HG03095 (cell line): ENCODE results near the gene SIGLEC7.
"Not testable (repeated sequence)": the region's sequence is repeated elsewhere in the genome, so short reads cannot be mapped to it uniquely, and the experiment has no call there.

ENCODE experiments used
- ATAC-seq: cut with Tn5 transposase; IDR thresholded peaks from one replicate; pipeline ENCODE4 v1.9.1; 2021; ENCODE audit warnings: moderate library complexity; ENCODE audit not compliant: unreplicated experiment

The SIGLEC7 gene

DNA sequence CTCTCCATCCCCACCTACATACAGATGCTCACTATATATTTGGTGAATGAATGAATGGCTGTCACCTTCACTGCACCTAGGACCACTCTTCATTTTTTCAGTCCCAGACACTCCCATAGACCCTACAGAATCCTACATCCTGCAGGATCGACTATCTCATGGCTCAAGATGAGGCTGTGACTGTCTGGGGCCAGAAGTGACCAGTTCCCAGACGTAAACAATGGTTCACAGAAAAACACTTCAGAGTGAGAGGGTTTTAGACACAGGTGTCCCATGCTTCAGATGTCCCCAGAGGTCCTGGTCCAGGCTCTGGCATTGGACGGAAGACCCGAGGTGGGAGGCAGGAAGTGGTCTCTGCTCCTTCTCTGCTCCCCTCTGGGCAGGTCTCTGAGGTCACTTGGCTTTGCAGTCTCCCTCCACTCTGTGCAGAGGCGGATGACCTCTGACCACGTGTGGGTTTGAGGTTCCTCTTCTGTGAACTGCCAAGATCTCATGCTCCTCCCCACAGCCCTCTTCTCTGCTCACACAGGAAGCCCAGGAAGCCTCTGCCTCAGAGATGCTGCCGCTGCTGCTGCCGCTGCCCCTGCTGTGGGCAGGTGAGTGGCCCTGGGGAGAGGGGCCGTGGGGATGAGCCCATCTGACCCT, 24.9 kb downstream of the SIGLEC7 start:
- ATAC-seq: no peak

DNA sequence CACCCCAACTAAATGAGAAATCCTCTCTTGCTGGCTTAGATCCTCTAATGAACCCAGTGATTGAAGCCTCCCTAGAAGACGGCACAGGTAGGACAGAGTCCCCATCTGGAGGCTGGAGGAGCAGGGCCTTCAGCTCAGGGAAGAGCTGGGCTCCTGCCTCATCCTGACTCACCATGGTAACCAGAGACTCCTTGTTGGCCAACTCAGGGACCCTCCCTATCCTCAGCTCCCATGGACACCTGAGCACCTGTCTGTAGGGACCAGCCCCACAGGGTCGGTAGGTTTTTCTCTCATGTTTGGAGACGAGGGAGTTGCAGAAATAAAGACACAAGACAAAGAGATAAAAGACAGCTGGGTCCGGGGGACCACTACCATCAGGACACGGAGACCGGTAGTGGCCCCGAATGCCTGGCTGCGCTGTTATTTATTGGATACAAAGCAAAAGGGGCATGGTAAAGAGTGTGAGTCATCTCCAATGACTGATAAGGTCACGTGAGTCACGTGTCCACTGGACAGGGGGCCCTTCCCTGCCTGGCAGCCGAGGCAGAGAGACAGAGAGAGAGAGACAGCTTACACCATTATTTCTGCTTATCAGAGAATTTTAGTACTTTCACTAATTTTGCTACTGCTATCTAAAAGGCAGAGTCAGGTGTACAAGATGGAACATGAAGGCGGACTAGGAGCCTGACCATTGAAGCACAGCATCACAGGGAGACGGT, 26.6 kb downstream of the SIGLEC7 start:
- ATAC-seq: no peak

DNA sequence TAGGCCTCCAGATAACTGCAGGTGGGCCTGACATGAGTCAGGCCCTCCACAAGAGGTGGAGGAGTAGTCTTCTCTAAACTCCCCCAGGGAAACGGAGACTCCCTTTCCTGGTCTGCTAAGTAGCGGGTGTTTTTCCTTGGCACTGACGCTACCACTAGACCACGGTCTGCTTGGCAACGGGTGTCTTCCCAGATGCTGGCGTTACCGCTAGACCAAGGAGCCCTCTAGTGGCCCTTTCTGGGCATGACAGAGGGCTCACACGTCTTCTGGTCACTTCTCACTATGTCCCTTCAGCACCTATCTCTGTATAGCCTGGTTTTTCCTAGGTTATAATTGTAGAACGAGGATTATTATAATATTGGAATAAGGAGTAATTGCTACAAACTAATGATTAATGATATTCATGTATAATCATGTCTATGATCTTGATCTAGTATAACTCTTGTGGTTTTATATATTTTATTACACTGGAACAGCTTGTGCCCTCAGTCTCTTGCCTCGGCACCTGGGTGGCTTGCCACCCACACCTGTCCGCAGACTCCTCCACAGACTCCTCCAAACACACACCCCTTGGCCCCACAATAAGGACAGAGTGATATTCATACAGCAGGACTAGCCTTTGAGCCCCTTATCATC, 27.3 kb downstream of the SIGLEC7 start:
- not testable (repeated sequence) for ATAC-seq

DNA sequence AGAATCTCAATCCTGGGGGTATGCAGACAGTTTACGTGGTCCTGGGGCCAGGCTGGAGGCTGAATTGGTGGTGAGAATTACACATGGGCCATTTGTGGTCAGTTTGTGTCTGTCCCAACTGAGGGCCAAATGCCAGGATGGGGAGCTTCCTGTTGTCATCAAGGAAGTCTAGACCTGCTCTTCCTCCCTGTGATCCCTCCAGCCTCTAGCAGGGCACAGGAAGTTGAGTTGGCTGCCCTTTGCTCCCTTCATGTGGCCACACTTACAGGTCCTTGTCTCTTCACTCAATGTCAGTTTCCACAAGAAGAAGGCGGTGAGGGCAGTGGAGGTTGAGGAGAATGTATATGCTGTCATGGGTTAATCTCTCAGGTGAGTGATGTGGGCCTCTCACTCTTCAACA, 30.1 kb downstream of the SIGLEC7 start:
- no peak for ATAC-seq

DNA sequence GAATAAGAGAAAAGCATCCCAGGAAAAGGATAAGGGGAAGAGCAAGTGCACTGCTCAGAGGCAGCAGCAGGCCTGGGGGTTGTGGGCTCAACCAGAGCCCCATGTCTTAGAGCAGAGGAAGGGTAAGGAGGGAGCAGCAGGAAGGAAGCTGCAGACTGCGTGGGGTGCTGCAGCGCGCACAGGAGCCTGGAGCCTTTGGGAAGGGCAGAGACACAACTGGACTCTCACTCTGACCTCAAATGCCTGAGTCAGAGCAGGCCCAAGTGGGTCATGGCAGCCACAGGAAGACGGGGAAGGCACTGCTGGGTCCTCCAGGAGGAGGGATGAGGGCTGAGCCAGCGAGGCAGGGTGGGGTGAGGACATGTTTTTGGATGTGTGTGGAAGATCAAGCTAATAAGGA, 31.6 kb downstream of the SIGLEC7 start:
- no peak for ATAC-seq

DNA sequence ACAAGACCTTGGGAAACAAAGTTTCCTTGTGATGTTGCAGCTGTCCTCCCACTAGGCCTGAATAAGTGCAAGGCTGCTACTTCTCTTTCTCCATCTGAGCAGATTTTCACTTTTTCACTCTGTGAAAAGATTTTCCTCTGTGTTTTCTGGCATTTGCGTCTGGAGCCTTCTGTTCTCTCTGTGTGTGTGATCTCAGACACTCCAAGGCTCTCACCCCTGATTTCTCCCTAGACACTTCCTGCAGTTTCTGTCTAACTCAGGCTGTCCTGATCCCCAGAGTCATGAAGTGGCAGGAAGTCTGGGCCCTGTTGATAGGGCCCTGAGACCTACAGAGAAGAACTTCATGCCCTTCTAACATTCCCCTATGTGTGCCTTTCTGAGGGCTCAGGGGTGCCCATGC, 37.2 kb downstream of the SIGLEC7 start:
- no peak for ATAC-seq

DNA sequence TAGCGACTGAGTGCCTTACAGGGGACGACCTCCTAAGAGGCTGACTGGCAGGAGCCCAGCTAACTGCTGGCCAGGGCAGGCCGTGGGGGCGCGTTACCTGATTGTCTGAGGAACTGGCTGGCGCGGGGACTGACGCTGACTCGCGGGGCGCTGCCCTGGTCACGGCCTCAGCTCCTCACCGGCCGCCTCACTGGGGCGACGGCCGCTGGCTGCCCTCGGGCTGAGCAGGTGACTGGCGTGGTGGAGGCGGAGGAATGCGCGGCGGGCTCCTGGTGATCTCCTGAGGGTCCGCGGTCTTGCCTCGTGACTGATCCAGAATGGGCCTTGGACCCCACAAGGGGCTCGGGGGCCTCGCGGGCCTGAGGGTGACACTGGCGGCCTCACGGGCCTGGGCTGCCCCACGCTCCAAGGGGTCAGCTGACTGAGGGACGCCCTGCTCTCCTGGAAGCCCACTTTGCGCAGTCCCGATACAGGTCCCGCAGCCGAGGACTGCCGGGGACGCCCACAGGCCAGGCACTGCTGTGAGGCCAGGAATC, 39.3 kb downstream of the SIGLEC7 start:
- no peak for ATAC-seq

DNA sequence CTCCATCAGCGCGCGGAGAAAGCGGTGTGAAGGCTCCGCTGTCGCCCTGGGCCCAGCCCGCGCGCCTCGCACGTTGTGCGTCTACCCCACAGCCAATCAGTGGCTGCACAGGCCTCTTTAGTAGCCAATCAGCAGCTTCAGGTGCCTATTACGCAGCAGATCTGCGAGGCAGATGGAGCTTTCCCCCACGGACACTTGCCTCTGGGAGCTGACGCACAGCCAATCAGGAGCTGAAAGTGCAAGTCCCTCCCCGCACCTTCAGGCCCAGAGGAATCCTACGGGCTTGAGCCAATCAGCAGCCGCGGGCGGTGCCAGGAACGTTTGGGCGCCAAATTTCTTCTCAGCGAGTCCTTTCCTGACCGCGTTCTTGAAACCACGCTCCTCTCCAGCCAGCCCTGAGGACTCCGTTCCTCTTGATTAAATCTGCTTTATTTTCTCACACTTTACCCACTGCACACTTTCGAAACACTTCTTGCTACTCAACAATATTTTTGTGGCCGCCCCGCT, 39.9 kb downstream of the SIGLEC7 start:
- no peak for ATAC-seq

DNA sequence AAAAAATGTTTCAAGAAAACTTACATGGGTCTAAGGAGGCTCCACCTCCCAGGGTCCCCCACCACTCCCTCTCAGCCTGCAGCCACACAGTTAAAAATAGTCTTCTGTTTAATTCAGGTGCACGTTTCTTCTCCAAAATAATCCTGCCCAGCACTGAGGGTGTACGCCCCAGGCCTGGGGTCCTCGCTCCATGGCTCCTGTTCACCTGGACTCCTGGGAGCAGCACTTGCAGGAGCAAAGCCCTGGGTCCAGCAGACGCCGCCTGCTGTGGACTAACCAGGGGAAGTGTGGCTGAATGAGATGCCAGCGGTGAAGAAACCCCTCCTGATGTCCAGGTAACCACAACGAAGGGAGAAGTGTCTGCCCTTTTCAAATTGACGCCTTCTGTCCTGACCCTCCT, 41.5 kb downstream of the SIGLEC7 start:
- no peak for ATAC-seq

DNA sequence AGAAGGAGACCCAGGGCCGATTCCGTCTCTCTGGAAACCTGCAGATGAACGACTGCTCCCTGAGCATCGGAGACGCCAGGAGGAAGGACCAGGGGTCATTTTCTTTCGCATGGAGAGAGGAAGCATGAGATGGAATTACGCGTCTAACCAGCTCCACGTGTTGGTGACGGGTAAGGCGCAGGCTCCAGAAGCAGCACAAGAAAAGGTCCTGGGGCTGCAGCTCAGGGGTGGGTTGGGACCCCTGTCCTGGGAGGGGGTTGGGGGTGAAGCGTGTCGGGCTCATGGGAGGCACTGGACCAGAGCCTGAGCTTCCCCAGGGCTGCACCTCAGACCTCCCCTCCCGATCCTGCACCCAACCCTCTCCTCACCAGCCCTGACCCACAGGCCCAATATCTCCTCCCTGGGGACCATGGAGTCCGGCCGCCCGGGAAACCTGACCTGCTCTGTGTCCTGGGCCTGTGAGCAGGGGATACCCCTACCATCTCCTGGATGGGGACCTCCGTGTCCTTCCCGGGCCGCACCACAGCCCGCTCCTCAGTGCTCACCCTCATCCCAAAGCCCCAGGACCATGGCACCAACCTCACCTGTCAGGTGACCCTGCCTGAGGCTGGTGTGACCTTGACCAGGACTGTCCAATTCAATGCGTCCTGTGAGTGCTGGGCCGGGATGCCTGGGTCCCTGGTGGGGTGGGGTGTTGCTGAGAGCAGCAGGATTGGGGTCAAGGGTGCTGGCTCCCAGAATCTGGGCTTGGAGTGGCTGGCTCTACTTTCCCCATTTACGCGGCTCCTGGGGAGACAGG, 43.2 kb downstream of the SIGLEC7 start:
- ATAC-seq: no peak

DNA sequence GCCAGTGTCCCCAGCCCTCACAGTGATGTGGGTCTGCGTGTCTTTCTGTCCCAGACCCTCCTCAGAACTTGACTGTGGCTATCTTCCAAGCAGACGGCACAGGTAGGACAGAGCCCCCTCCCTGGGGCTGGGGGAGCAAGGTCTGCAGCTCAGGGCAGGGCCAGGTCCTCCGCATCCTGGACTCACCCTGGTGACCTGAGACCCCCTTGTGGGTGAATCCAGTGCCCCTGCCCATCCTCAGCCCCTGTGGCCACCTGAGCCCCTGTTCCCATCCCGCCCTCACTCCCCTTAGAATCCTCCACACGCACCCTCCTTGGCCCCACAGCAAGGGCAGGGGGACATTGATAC, 43.7 kb downstream of the SIGLEC7 start:
- ATAC-seq: no peak

DNA sequence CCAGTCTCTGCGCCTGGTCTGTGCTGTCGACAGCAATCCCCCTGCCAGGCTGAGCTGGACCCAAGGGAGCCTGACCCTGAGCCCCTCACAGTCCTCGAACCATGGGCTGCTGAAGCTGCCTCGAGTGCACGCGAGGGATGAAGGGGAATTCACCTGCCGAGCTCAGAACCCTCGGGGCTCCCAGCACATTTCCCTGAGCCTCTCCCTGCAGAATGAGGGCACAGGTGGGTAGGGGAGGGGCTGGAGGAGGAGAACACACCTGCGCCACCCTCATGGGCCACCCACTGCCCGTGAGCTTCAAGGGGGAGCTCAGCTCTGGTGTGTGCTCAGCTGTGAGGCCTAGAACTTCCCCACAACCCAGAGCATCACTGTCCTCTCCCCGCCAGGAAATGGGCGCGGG, 44.2 kb downstream of the SIGLEC7 start:
- no peak for ATAC-seq

DNA sequence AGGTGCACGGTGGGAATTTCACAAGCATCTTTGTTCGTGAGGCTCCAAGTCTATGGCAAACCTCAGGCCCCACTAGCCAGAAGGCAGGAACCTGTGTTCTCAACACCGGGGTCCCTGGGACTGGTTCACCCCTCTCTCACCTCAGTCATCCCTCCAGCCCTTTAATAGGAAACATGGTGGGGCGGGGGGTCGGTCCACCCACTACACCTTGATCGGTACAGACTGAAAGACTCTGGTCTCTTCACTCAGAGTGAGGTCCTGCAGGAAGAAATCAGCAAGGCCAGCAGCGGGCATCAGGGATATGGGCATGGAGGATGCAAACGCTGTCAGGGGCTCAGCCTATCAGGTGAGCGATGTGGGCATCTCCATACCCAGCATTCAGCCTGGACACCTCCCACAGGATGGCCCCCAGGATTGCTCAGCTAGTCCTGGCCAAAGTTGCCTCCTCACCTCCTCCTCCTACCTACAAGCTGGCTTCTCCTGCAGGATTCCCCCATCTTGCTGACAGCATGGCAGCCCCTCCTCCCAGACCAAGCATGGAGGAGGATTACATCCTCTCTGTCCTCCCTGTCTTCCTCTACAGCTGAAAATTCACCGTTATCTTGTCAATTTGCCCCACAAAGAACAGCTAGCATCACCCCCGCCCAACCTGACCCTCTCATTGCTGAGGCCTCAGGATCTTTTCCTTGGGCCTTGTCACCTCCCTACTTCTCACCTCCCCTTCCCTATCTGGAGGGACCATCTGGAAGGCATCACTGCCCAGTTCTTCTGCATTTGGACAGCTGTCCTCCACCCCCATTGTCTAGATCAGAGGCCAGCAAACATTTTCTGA, 45.5 kb downstream of the SIGLEC7 start:
- no peak for ATAC-seq

DNA sequence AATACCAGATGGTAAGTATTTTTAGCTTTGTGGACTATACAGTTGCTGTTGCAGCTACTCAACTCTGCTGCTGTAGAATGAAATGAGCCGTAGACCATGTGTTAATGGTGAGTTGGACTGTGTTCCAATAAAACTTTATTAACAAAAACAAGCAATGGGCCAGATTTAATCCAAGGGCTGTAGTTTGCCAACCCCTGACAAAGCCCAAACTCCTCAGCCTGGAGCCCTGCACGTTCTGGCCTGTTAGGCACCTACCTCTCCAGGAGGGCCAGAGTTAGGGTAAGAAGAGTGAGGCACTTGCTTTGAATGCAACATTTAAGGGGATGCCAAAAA, 46.1 kb downstream of the SIGLEC7 start:
- ATAC-seq: no peak

DNA sequence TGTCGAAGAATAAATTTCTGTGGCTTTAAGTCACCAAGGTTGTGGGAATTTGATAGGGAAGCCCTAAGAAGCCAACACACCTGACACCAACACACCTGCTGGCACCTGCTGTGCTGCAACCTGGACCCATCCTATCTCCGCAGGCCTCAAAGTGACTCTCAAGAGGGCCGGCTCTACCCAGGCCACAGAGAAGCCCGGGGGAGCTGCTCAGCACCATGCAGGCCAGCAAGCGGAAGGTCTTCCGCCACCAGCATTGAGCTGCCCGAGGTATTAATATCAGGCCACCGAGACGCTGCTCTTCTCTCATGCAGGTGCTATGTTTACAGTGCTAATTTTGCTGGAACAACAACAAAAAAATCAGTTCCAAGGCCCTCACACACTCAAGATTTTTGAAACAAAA, 50.6 kb downstream of the SIGLEC7 start:
- ATAC-seq: no peak

DNA sequence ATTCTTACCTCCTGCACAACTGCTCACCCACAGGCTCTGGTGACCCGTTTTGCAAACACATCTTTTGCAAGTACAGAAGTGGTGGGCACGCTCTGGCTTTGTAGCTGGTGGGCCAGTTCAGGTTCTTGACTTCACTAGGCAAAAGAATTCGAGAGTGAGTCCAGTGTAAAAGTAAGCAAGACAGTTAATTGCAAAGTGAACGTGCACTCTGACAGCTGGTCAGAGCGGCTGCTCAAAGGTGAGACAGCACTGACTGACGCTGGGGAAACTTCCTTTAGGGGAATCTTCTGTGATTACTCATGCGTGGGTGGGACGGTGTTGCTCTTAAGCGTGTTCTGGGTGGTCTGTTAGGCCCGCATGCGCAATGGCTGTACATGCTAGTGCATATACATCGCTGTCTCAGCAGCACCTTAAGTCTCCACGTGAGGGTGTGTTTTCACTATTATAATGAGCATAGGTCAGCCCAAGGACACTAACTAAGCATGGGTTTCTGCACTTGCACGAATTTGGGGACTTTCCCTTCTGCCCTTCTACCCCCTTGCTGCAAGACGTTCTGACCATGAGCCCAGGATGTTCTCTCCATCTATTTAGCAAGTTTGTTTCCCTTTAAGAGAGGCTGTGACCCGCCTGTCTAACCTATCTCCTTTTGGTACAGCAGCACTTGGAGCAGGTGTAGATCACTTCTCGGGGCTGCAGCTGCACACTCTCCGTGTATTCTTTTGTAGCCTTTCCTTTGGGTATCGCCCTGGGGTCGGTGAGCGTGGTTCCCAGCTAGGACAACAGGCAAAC, 52.6 kb downstream of the SIGLEC7 start:
- no peak for ATAC-seq

DNA sequence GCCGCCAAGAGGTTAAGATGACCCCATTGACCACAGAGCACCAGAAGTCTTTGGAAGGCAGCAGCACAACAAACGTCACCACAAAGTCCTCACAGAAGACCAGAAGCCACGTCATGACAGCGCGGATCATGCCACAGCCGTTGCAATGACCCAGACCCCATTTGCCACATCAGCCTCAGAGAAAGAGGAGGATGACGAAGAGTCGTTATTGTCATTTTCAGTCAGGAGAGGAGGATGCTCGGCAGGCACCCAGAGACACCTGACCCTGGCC, 53.1 kb downstream of the SIGLEC7 start:
- no peak for ATAC-seq

DNA sequence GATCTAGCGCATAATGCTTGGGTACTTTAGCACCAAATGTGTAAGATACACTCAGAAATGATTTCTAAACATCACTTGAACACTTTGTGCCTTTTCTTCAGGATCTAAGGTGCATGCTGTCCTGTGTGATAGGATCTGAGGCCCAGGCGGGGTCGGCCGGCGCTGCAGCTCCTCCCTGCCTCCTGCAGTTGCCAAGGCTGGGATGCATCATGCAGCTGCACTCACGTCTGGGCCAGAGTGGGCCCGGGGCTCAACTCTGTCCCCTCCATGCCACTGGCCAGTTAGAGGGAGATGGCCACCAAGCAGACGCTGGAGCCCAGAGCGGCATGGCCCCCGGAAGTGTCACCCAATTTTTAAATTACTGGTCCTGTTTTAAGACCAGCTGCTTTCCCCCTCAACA, 53.5 kb downstream of the SIGLEC7 start:
- no peak for ATAC-seq

DNA sequence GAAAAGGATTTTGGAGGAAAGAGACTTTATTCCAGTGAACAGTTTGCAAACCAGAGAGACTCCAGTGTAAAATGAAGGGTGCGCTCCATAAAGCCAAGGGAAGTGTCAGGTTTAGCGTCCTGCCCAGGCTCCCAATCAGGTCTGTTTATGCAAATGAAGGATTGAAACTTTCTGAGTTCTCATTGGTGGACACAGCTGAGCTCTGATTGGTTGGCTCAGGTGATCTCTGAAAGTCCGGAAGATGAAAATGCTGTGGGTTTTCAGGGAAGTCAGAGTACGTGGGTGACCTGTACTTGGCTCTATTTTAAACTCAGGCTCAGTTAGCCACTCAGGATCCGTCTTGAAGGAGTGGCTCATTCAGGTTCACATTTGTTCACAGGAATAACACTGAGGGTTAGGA, 54.1 kb downstream of the SIGLEC7 start:
- no peak for ATAC-seq

DNA sequence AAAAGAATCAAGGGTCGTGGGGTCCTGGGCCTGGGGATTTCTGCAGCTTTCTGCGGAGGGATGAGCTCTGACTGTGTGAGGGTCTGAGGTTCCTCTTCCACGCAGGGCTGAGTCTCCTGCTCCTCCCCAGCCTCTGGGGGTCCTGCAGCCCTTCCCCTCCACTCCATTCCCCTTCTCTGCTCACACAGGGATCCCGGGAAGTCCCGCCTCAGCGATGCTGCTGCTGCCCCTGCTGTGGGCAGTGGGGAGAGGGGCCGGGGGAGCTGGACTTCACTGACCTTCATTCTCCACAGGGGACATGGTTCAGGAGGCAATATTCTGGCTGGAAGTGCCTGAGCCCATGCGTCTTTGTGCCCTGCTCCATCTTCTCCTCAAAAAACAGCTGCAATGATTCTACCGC, 56.5 kb downstream of the SIGLEC7 start:
- ATAC-seq: no peak
